Neural progenitor cell (in vitro differentiated cells): ENCODE data around the gene SHKBP1.

ENCODE experiments used
- EZH2 ChIP-seq: fragments of 200-600 bp; sonication (generic); IDR thresholded peaks from 2 replicates; pipeline ENCODE4 v1.6.1; 2017; ENCODE audit warnings: antibody characterized with exemption, mild to moderate bottlenecking, moderate library complexity
- EZH2phosphoT487 ChIP-seq: fragments of 200-600 bp; sonication (generic); IDR thresholded peaks from 2 replicates; pipeline ENCODE4 v1.6.1; 2017; ENCODE audit warnings: antibody characterized with exemption

DNA sequence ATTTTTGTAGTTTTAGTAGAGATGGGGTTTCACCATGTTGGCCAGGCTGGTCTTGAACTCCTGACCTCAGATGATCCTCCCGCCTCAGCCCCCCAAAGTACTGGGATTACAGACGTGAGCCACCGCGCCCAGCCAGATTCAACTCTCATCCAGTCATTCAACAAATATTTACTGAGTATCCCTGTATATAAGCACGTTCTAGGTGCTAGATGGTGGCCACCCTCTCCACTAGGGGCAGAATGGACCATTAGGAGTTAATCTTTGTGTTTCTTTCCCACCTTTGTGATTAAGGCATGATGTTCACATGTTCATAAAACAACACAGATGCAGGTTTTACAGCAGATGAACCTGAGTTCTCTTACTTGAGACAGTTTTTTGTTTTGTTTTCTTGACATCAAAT, 7.3 kb downstream of the SHKBP1 start:
- TF ChIP-seq EZH2 (no peak), EZH2phosphoT487 (no peak)
